Measurements from ENCODE around the gene ESPL1. TPM values are rescaled to one million over a fixed set of nuclear protein-coding genes. Genes with fewer than 3 reads are reported as not detected.
A peak's percentile ranks its signal among the peaks of the same experiment; 100 is the strongest.

Gene ESPL1
- total and polyA plus RNA-seq, 2 of the 13 experiments (the other 11 are each of a cell fraction or from before 2014, with no cell fraction given) = 5.8 to 11.5 TPM

- TF ChIP-seq SP5 (CRISPR knock-in tag; IDR thresholded peaks at IDR 0.05; ENCODE audit: borderline replicate concordance, low read depth) (peak; percentile 68), ZNF704 (CRISPR knock-in tag; IDR thresholded peaks at IDR 0.05; ENCODE audit: borderline replicate concordance) (peak; percentile 81; the same call in 1 of the 2 replicates), SRSF9 (IDR thresholded peaks at IDR 0.05; ENCODE audit: borderline replicate concordance, insufficient read depth, low read depth, low read length, poor library complexity, severe bottlenecking) (no peak), IKZF4 (CRISPR knock-in tag; IDR thresholded peaks at IDR 0.05; ENCODE audit: borderline replicate concordance, low read depth, not compliant biosample characterization) (no peak), ZNF550 (CRISPR knock-in tag; IDR thresholded peaks at IDR 0.05; ENCODE audit: borderline replicate concordance) (no peak), HES4 (CRISPR knock-in tag; IDR thresholded peaks at IDR 0.05; ENCODE audit: borderline replicate concordance) (0 out of 2 replicates have a peak, but pooled peaks have one; percentile 29), HNRNPUL1 (IDR thresholded peaks at IDR 0.05; ENCODE audit: low read depth, low read length) (no peak), CREB3 (CRISPR knock-in tag; IDR thresholded peaks at IDR 0.05) (no peak), TEF (CRISPR knock-in tag; IDR thresholded peaks at IDR 0.05) (no peak), FOXA3 (CRISPR knock-in tag; IDR thresholded peaks at IDR 0.05) (no peak), MEF2D (CRISPR knock-in tag; IDR thresholded peaks at IDR 0.05) (peak; percentile 84), ZNF598 (CRISPR knock-in tag; IDR thresholded peaks at IDR 0.05; ENCODE audit: borderline replicate concordance) (no peak; the same call in 1 of the 2 replicates), PAF1 (CRISPR knock-in tag; IDR thresholded peaks at IDR 0.05) (no peak), ZUFSP (CRISPR knock-in tag; IDR thresholded peaks at IDR 0.05; ENCODE audit: borderline replicate concordance) (no peak), ZNF691 (CRISPR knock-in tag; IDR thresholded peaks at IDR 0.05; ENCODE audit: borderline replicate concordance, low read depth) (peak; percentile 92), ZNF710 (CRISPR knock-in tag; IDR thresholded peaks at IDR 0.05; ENCODE audit: borderline replicate concordance) (no peak; the same call in 1 of the 2 replicates), MXI1 (IDR thresholded peaks at IDR 0.05; ENCODE audit: borderline replicate concordance, low read depth, low read length) (peak; percentile 75; the same call in 2 of the 3 replicates)
Observed at GRCh38 chr12:53299454-53300180, 31.5 kb downstream of the ESPL1 start, which contains the start of gene MYG1 (continued).

All from HepG2 (cell line).